ENCODE data around the gene LGI2.

- TF ChIP-seq POLR2A (IDR thresholded peaks at IDR 0.05): no peak
- no peak for TF ChIP-seq POLR2AphosphoS5 (IDR thresholded peaks at IDR 0.05; ENCODE audit: insufficient read depth in 1 of 2, low read depth in 1 of 2)
- TF ChIP-seq CTCF (IDR thresholded peaks at IDR 0.05): no peak
These were observed 56.8 kb downstream of the LGI2 start for GRCh38 chr4:24973747-24974601.

Data from vagina (tissue), 2 donors.